Ovary (tissue), 3 donors: ENCODE data around the gene SYT15.

Experiments used
- CTCF ChIP-seq, 3 donors: fragments of 450-650 bp in 2 of 3; fragments of 200-600 bp in 1 of 3; IDR thresholded peaks; one replicate each; pipeline versions ENCODE4 v1.5.1 to v1.8.0; 2016 to 2022; ENCODE audit warnings: antibody characterized with exemption in 3 of 3, mild to moderate bottlenecking in 1 of 3
- POLR2A ChIP-seq: fragments of 450-650 bp; IDR thresholded peaks from one replicate; pipeline ENCODE4 v1.6.1; 2017; ENCODE audit warnings: antibody characterized with exemption, mild to moderate bottlenecking, moderate library complexity
- donor health status: DM: no; HTN: no; CAD: no.

DNA sequence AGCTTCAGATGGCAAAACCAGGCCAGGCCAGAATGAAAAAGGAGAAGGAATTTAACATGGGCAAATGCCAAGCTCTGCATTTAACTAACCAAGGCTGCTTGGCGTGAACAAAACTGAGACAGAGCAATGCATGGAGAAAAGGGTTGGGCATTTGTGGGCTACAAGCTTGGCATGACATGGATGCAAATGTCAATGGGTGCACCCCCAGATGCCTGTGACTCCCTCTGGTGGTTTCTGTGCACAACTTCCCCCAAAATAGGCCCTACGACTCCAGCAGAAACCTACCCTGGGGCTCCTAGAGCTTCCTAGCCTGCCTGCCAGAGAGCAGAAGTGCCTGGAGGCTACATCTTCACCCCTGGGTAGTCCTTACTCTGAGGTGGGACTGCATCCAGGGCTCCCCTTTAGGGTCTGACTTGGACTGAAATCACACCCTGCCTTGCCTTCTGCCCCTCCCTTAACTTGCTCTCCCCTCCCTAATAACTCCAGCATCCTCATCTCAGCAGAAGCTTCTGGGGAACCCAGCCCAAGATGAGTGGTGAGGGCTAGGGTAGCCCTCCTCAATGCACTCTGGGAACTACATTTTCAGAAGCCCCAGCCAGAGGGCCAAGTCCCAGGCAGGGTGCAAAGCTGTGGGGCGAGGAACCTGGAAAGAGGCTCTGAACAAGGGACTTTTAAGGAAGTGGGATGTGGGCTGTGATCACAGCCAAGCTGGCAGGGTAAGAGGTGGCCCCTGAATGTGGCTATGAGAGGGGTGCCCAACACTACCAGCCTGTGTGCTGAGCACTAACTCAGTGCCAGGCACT is 33.7 kb upstream of the SYT15 start:
- TF ChIP-seq CTCF (IDR thresholded peaks at IDR 0.05), result no peak
- no peak for TF ChIP-seq POLR2A
